Activated CD8-positive, alpha-beta memory T cell treated with anti-CD3 and anti-CD28 coated beads, Interleukin-2, amount 50 U/mL, for 1 hour (primary cell): ENCODE results near the gene CCDC97.
"Not testable (repeated sequence)": the region's sequence is repeated elsewhere in the genome, so short reads cannot be mapped to it uniquely, and the experiment has no call there.

ENCODE experiments used
- DNase-seq: peaks from one replicate; pipeline ENCODE4 v3.0.0-alpha.2; 2020; ENCODE audit errors: extremely low read depth

CCDC97 gene

GRCh38 chr19:41339936-41340335 lies 30.0 kb downstream of the CCDC97 start:
- no peak for DNase-seq

DNA sequence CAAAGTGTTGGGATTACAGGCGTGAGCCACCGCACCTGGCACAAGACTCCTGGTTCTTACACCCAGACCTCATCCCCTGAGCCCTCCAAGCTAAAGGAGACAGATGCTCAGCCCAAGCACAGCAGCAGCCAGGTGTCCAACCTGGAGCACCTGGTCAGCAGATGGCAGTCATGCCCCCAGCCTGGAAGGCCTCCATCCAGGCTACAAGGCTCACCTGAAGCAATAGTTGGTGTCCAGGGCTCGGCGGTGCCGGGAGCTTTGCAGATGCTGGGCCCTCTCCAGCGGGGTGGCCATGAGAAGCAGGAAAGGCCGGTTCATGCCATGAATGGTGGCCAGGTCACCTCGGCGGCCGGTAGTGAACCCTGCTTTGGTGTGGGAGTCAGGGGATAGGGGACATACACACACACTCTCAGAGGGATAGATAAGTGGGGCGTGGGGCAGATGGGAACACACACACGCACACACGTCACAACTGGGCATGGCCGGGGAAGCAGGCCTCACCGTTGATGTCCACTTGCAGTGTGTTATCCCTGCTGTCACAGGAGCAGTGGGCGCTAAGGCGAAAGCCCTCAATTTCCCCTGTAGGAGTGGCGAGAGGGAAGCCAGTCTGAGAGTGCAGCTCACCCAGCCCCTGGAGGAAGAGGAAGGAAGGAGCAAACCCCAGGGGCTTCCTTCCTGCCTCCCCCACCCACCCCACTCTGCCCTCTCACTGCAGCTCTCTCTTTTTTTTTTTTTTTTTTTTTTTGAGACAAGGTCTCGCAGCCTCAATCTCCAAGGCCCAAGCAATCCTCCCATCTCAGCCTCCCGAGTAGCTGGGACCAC lies 31.9 kb downstream of the CCDC97 start:
- DNase-seq = no peak

DNA sequence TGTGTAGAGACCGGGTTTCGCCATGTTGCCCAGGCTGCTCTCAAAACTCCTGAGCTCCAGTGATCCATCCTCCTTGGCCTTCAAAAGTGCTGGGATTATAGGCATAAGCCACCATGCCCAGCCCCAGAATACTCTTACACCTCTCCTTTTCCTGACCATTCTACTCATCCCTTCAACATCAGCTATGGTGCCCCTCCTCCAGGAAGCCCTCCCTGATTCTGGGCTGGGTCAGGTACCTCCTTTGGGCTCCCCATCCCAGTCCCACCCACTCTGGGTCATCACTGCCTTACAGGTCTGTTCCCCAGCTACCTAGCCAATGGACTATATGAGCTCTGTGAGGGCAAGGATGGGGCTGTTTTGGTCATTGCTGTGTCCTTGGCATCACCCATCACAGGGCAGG lies 34.2 kb downstream of the CCDC97 start:
- DNase-seq = no peak

DNA sequence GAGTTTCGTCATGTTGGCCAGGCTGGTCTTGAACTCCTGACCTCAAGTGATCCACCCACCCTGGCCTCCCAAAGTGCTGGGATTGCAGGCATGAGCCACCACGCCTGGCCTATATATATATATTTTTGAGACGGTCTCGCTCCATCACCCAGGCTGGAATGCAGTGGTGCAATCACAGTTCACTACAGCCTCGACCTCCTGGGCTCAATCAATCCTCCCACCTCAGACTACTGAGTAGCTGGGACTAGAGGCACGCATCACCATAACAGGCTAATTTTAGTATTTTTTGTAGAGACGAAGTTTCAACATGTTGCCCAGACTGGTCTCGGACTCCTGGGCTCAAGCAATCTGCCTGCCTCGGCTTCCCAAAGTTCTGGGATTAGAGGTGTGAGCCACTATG lies 36.9 kb downstream of the CCDC97 start:
- not testable (repeated sequence) for DNase-seq

DNA sequence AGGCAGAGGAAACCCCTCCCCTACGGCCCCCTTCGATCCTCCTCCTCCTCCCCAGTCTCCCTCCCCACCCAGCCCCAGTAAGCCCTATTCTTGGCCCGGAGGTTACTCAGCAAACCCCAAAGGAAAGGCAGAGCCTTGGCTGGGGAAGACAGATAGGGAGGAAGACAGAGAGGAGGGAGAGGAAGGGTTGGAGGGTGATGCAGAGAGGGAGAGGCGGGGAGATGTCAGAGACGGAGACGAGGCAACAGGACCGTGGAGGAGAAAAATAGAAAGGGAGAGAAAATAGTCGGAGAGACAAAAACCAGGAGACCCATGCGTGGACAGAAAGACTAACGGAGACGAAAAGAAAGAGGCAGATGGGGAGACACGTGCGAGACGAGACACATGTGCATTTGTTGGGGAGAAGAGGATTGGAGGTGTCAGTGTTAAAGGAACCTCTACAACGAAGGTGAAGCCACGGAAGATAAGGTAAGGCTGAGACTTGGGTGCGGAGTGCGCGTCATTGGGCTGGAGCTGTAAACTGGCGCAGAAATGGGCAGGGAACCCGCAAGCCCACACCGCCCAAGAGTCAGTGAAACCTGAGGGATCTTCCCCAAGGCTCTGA lies 40.9 kb downstream of the CCDC97 start:
- DNase-seq = no peak

GRCh38 chr19:41351339-41352245 lies 41.6 kb downstream of the CCDC97 start:
- peak; percentile 71 for DNase-seq

- no peak for DNase-seq
These were observed 42.3 kb downstream of the CCDC97 start for GRCh38 chr19:41352279-41352608.

GRCh38 chr19:41352609-41353465 lies 42.9 kb downstream of the CCDC97 start:
- DNase-seq = peak; percentile 41

GRCh38 chr19:41353466-41354342 lies 43.7 kb downstream of the CCDC97 start, which contains the start of gene TGFB1:
TSS of gene TGFB1 (minus strand) at chr19:41353922. CDS start at chr19:41353044, 878 bp downstream.
- peak; percentile 89 for DNase-seq

DNA sequence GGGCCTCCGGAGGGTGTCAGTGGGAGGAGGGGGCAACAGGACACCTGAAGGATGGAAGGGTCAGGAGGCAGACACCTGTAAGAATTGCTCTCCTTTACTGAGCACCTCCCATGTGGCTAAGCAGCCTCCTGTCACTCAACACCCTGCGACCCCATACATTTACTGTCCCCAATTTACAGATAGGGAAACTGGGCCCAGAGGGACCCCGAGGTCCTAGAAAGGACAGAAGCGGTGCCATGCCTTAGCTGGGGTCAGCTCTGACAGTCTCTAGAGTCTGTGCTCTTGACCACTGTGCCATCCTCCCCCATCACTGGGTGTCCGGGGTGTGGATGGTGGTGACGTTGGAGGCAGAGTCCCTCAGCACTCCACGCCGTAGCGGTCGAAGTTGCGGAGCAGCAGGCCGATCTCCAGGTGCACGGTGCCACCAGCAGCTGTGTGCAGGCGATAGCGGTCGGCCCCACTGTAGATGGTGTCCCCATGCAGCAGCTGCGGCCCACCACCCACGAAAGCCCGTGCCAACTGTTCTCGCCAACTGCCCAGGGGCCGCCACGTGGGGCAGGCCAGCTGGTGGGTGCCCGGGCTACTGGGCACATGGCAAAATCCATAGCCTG lies 44.5 kb downstream of the CCDC97 start:
- DNase-seq = no peak

- no peak for DNase-seq
These were observed 45.1 kb downstream of the CCDC97 start for GRCh38 chr19:41355035-41355434.

DNA sequence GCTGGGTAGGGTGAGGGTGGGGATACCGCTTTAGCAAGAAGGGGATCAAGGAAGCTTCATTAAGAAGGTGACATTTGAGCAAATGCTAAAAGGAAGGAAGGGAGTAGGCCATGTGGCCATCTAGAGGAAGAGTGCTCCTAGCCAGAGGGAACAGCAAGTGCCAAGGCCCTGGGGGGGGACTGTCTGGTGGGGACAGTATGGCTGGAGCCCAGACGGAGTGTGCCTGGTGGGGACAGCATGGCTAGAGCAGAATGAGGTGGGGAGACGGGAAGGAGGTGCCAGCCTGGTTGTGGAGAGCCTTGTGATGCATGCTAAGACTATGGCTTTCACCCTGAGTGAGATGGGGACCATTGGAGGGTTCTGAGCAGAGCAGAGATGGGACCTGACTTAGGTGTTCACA lies 45.8 kb downstream of the CCDC97 start:
- DNase-seq = no peak

GRCh38 chr19:41356984-41357739 lies 47.2 kb downstream of the CCDC97 start:
- DNase-seq = no peak

DNA sequence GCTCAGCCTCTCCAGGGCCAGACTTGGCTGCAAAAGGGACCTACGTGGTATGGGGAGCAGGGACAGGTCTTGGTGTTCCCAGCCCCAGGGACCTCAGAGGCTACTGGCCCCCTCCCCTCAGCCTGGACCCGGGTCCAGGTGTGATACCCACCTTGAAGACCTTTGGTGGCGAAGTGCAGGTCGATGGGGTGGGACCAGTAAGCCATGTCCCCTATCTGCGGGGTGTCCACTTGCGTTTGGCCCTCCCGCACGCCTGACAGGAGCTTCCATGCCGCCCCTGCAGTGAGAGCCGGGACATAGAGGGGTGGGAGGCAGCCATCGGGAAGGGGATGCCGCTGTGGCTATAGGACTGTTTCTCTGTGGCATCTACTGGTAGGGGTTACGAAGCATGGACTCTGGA lies 47.8 kb downstream of the CCDC97 start:
- DNase-seq = no peak

DNA sequence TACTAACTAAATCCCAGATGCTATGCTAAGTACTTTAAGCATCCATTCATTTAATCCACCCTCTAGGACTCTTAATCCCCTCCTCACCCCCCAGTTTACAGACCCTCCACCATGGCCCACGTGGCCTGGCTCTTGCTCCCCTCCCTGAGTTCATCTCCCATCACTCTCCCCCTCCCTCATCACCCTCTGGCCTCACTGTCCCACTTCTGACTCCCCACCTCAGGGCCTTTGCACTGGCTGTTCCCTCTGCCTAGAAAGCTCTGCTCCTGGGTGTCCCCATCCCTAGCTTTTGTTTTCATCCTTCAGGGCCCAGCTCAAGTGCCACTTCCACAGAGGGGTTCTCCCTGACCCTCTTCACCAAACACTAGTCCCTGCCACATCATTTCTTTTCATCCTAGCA lies 49.8 kb downstream of the CCDC97 start:
- no peak for DNase-seq

- no peak for DNase-seq
These were observed 52.3 kb downstream of the CCDC97 start for GRCh38 chr19:41362143-41362847.

GRCh38 chr19:41363371-41363752 lies 53.4 kb downstream of the CCDC97 start:
- DNase-seq = no peak

- DNase-seq = peak; percentile 96
These were observed 54.0 kb downstream of the CCDC97 start, which contains the start of gene B9D2 for GRCh38 chr19:41363753-41364523. TSS of gene B9D2 (minus strand) at chr19:41364149. CDS start at chr19:41363519, 630 bp downstream.
